ENCODE measurements around the gene PTPRE.

The PTPRE gene

DNA sequence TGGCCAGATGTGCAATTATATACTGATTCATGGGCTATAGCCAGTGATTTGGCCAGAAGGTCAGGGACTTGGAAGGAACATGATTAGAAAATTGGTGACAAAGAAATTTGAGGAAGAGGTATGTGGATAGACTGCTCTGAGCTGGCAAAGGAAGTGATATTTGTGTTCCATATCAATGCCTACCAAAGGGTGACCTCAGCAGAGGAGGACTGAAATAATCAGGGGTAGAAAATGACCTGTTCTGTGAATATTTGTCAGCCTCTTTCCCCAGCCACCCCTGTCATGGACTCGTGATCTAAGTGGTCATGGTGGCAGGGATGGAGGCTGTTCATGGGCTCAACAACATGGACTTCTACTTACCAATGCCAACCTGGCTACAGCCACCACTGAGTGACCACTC is 47.0 kb downstream of the PTPRE start:
- DNase-seq (ENCODE audit: low spot score): no peak

DNA sequence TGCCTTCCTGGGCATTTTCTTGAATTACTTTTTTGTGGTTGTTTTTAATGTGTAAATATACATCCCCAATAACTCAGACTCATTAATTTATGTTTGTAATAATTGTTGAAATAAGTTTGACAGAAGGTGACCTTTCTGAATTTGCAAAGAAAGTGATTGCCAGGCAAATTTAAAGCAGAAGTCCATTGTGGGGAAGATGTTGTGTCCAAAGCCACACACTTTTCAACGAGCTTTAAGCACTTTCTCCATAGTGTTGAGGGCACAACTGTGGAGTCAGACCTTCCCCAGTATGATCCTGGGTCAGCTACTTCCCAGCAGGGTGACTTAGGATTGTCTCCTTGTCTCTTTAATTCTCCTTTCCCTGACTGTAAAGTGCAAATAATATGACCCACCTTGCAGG is 52.5 kb downstream of the PTPRE start:
- DNase-seq (ENCODE audit: low spot score): no peak

DNA sequence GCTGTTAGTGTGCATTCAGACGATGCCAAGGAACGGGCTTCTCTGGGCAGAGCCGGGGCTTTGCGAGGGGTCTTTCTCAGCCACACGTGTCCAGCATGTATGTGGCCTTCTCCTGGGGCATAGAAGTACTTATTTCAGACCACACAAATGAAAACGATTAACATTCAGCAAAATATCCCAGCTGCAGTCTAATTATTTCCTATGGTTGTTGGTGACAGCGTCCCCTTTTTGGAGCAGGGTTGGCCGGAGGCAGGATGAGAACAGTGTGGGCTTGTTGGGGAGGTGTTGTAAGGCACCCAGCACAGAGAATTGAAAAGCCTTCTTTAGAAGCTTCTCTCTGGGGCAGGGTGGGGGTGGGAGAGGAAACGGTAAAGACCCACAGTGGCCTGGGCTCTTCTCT is 54.2 kb downstream of the PTPRE start:
- no peak for DNase-seq (ENCODE audit: low spot score)

DNA sequence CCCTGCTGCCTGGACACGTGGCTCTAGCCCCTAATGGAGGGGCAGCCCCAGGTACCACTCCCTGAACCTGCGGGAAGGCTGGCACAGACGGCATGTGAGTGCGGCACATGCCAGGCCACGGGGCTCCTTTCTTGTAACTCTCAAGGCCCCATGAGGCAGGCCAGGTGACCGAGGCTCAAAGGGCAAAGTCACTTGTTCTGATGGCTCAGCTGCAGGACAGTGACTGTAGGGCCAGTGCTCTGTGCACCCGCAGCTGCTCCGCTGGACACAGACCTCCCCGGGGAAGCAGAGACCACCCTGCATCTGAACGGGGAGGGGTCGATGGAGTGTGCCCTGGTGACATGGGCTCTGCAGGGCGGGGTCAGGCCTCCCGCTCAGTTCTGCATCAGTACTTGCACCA is 55.3 kb downstream of the PTPRE start:
- no peak for DNase-seq (ENCODE audit: low spot score)

DNA sequence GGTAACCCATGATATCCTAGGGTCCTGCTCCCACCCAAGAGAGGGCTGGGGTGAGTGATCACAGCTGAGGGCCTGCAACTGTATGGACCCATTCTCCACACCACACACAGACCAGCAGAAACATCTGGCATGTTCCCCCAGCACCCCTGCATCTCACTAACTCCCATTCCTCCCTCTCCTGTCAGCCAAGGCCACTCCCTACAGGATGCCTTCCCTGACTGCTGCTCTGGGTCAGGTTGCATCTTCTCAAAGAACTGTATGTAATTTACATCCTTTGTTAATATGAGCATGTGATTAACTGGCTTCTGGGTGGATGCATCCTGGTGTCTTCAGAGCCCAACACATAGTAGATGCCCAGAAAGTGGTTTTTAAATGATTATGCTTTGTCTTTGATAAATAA is 56.2 kb downstream of the PTPRE start:
- no peak for DNase-seq (ENCODE audit: low spot score)

DNA sequence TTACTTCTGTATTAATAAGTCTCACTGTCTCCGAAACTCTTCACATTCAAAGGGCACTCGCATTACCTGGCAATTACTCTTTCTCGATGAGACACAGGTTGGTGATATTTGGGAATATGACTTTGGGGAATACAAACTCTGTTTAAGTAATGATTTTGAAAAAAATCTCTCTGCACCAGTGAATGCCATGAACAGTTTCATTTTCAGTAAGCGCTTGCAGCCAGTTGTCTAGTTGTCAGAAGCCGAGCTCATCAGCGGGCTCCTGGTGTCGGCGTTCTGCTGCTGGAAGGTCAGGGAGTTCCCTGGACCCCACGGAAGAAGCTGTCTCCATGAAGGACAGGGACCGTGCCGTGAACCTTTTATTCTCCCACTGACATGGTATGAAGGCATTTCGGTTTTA is 57.7 kb downstream of the PTPRE start:
- no peak for DNase-seq (ENCODE audit: low spot score)

DNA sequence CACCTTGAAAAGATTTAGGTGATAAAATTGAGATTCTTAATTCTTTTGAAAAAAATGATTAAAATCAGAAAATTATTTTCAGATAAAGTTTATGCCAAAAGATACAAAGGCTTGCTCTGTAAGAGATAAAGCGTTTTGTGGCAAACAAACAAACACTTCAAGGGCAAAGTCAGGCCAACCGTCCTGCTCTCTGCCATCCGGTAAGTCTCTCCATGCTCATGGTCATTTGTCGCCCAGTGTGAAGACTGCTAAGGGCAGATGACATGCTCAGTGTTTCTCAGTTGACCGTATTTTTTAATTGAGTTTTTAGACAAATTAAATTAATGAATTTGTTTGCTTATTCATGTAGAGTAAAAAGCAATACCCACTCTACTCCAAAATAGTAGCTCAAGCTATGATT is 60.0 kb downstream of the PTPRE start:
- DNase-seq (ENCODE audit: low spot score): no peak

DNA sequence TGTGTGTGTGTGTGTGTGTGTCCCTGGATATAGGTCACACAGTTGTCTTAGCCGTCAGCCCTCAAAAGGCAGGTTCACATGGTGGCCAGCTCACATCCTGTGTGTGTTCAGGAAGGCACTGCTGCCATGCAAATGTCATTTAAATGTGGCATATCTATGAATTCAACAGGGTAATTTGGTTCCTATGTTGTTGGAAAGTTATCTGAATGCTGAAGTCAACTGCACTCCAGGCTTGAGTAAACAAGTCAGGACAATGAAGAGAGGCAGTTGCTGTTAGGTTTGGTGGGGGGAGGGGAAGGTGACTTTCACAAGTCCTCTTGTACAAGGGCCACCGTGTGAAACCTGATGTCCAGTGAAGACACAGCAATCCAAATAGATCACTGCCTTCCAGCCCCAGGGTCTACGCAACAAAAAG is 61.1 kb downstream of the PTPRE start:
- no peak for DNase-seq (ENCODE audit: low spot score)

DNA sequence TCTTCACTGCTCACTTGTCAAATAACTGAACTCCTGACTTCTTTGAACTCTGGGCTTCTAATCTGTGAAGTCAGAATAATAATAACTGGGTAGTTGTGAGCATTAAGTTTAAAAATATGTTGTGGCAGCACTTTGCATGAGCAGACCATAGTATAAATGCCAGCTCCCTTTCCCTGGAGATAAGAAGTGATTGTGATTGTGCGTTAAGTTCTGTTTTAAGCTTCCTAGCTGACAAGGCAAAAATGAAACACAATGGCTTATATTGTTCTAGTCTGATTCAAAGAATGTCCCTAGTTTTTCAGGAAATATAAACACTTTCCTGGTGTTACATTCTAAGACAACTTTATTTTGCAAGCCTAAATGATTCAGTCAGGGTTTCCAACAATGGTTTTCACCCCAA is 61.8 kb downstream of the PTPRE start:
- DNase-seq (ENCODE audit: low spot score): no peak

DNA sequence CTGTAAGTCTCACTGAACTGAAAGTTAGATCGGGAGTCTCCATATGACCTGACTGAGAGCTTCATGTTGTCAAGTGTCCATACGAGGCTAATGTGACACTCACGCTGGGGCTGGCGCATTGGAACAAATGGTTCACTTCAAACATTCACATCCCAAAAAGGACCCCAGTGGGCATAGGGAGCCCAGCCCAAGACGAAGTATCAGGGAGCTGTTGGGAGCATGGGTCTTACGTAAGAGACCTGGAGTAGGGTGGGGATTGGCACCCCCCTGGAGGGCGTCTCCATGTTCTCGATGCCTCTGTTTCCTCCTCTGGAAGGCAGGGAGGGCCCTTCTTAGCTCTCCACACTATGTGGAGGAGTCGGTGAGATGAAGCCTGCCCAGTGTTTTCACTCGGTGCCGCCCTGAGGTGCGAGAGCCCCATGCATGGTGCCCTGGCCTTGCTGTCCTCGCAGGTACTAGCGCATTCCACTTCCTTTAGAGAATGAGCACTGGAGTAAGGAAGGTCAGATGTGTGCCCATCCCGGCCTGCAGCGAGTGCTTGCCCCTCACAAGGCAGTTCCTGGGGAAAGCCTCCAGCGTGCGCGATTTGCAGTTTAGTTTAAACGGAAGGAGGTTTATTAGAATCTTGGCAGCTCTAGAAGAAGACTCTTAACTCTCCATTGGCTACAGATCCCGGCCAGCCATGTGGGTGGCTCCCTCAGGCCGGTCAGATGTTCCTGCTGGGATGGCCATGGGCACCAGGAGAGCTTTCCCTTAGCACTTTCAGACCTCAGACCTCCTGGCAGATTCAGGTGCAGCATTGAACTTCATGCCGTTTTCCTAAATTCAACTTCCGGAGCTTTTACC is 64.4 kb downstream of the PTPRE start:
- DNase-seq (ENCODE audit: low spot score): no peak

DNA sequence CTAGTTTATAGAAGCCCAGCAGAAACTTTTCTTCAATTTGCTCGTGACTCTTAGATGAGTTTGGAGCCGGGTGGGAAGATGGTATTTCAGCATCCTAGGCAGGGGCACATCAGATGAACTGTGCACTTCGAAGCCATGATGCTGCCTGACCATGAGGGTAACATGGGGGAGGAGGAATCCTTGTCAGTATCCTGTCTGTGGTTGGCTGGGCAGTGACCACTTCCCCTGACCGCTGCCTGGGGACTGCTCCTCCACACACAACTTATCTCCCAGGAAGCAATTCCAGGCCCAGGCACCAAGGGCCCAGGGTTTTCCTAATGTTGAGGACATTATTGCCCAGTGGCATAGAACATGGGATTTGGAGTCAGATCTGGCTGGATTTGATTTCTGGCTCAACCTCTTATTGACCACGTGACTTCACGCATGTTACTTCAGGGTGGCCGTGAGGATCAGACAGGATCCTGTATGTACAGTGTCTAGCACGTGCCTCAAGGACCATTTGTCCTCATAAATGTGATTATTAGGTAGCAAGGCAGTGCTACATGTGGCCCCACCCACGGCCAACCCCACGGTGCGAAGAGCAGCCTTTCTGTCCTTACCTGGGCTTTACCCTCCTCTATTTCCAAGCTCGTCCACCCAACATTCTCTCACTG is 65.2 kb downstream of the PTPRE start:
- DNase-seq (ENCODE audit: low spot score): no peak

DNA sequence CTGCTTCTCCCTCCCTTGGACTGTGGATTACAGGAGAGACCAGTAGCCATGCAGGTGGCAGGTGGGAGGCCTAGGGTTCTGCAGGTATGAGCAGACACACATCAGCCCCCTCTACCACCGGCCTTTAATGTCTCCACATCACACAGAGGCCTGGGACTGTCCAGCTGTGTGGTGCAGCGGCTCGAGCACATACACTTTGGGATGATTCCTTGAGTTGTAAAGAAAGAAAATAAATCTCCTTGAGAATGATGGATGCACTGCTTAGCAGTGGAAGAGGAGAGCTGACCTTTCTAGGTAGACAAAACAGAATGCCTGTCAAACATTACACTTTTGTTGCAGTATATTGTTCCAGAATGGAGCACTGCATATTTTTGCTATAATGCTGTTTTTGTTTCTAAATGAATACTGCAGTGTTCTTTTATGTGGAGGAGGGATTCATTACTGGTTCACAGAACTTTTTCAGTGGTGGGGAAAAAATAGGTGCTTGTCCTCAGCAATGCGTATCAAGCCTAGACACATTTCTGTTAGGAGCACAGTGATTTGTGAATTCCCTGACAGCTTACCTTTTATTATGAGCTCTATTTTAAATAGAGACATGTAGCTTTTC is 66.0 kb downstream of the PTPRE start:
- no peak for DNase-seq (ENCODE audit: low spot score)

DNA sequence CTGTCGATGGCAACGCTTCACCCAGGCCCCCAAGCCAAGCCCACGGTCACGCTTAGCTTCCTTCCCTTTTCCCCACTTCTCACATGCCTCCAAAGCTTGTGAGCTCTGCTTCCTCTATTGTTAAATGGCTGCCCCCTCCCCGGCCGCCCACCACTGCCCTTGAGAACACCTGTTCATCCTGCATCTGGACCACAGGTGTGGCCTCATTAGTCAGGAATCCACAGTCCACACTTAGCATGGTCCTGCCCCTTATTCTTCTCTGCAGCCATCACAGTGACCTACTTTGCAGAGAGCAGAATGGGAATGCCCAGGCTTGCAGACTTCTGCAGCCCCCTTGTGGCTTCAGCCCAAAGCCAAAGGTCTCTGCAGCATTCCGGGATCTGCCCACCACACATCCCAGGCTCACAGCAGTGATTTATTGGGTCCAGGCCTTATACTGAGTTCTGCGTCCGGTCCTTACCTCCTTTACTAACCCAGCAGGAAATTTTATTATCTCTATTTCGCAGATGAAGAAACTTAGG is 66.9 kb downstream of the PTPRE start:
- no peak for DNase-seq (ENCODE audit: low spot score)

DNA sequence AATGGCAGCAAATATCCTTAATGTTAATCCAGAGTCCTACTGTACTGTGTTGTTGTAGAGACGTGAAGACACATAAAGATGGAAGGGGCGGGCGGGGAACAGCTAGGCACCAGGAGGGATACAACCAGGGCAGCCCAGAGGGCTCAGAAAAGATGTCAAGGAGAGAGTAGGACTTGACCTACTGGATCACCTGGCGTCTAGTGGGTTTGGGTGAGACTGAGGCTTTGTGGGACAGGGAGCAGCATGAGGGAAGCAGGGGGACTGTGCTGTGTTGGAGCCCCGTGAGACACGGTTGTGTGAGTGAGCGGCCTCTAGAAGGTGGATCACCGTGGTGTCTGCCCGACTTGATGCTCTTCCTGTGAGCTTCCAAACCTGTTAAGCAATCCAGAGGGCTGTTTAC is 68.0 kb downstream of the PTPRE start:
- DNase-seq (ENCODE audit: low spot score): no peak

DNA sequence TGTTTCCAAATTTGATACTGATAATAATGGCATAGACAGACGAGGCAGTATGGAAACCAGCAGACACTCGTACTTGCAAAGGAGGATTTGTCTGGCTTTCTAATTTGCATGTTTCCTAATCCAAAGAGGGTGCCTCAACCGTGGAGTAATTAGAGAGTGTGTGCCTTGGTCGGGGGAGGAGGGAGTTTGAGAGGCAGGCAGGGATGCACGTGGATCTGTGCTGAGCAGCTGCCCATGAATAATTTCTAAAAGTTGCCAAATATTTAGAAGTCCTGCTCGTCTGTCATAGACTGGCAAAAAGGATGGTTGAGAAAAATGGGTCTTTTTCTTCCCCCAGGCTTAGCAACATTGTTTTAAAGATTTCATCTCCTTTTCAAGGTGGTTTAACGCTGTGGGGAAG is 69.4 kb downstream of the PTPRE start:
- no peak for DNase-seq (ENCODE audit: low spot score)

DNA sequence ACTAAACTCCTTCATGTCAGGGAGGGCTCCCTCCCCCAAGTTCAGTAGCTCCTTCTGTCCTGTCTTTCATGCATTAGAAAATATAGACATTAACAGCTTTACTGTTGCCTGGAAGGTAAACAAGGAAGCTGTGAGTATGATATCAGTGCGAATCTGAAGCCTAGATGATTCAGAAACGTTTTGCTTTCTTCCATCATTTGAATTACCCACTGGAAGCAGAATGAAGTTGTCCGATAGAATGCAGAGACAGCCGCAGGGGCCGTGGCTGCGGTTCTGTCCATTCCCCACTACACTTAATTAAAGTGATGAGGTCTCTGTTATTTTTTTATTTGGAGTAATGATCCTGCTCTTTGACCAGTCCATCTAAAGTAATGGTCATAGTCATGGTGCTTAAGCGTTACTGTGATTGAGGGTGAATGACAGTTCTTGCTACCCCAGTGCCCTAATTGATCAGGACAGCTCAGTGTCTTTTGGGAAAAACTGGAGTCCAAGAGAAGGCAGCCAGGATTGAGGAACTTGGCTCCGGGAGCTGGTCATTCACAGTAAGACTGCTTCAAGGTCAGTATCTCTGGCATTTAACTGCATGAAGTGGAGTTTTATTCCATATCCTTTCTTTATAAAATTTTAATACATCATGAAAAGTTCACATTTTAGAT is 69.9 kb downstream of the PTPRE start:
- no peak for DNase-seq (ENCODE audit: low spot score)

DNA sequence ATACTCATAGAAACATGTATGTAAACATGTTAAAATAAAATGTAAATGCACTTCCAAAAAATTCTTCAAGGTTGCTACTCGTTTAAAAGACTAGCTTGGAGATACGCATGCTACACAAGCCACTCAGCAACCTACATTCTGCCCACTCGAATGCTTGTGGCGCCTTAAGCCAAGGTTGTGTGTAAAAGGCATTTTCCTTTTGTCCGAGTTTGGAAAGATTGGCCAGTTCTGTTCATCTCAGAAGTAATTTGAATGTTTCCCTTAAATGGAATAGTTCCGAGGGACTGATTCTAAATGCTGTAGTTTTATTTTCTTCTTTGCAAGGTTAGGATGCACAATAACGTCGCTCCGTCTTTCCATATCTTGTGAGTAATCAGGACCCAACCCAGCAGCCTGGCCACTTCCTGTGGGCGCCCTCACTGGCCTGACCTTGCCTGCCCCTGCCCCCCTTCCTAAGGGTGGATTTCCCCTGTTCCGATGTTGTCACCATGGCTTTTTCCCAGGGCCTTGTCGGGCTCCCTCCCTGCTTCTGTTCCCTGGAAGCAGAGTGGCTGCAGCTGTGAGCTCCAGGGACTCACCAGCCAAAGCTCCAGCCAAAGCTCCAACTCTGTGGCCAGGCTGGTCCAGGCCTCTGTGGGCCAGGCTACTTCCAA is 70.6 kb downstream of the PTPRE start:
- DNase-seq (ENCODE audit: low spot score): no peak

DNA sequence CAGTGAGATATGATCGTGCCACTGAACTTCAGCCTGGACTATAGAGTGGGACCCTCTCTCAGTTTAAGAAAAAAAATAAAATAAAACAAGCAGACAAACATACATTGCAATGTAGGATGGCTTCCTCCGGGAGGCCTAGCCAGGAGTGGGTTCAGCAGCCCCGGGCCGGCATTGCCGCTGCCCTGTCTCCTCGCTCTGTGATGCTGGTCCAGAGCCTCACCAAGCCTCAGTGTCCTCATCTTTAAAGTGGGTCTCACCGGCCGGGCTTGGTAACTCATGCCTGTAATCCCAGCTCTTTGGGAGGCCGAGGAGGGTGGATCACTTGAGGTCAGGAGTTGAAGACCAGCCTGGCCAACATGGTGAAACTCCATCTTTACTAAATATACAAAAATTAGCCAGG is 71.6 kb downstream of the PTPRE start:
- no peak for DNase-seq (ENCODE audit: low spot score)

DNA sequence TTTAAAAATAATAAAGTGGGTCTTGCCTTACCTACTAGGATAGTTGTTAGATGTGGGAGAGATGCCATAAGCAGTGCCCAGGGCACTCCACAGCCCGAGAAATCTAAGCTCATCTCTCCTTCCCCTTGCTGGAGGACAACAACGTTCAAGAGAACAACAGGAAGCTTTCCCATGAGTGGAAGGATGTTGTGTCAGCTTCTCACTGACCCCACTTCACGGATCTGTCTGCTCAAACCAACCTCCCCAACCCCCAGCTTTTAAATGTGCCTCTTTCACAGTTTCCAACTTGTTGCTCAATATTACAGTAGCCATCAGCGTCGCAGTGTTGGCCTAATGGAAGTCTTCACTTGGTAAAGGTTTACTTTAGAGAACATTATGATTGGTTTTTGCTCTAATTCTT is 72.1 kb downstream of the PTPRE start:
- no peak for DNase-seq (ENCODE audit: low spot score)

DNA sequence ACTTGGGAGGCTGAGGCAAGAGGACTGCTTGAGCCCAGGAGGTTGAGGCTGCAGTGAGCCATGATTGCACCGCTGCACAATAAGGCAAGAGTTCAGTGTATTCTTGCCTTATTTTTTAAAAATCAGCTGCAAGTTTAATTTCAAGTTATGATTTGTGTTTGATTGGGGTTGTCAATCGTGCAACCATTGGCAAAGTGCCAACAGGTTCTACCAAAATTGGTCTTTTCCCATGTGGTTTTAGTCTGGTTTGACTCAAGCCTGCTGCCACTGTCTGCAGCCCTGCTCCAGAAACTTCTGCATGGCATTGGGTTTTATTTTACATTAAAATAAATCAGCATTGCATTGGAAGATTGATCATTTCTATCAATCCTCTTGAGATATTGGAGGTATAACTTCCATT is 72.7 kb downstream of the PTPRE start:
- DNase-seq (ENCODE audit: low spot score): no peak

DNA sequence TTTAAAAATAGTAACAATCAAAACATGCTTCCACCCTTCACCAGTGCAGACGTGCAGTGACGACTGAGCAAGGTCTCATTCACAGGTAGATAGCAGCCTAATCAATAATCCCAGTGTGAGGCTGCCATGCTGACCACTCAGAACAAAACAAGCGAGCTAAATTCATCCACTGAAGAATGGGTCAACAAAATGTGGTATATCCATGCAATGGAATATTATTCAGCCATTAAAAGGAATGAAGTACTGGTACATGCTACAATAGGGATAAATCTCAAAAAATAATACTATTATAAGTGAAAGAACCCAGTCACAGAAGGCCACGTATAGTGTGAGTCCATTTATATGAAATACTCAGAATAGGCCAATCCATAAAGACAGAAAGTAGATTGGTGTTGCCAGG is 74.0 kb downstream of the PTPRE start:
- DNase-seq (ENCODE audit: low spot score): no peak

DNA sequence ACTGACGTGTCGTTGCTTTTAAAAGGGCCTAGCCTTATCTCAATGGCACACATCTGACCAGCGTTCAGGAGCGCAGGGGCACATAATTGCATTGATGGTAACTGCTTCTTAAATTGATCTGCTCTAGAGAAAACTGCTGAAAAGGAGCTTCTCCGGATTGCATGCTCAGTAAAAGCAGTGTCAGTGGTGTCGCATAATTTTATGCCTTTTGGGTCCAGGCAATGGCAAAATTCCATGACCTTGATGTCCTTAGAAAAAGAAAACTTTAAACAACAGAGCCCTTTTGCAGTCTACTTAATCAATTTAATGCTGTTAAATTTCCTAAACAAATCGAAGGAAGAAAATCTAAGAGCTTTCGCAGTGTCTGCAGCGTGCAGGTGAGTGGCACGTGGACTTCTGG is 75.7 kb downstream of the PTPRE start:
- DNase-seq (ENCODE audit: low spot score): no peak

All from LoVo (cell line).